T-helper 1 cell treated with Interleukin-12 subunit alpha and Interleukin-12 subunit beta and Interleukin-4 antibody, amounts not matched to agents 30 μg/mL and 1 μg/mL, for 36 hours (primary cell): ENCODE results near the gene DNER.
"Not testable (repeated sequence)": the region's sequence is repeated elsewhere in the genome, so short reads cannot be mapped to it uniquely, and the experiment has no call there.

ENCODE experiments used
- H3K27ac Mint-ChIP-seq: one replicate; pipeline ENCODE4 v1.8.0; 2021; ENCODE audit warnings: mild to moderate bottlenecking, mixed read lengths
- H3K27me3 Mint-ChIP-seq: one replicate; pipeline ENCODE4 v1.8.0; 2021; ENCODE audit warnings: low read depth, mixed read lengths
- H3K36me3 Mint-ChIP-seq: one replicate; pipeline ENCODE4 v1.8.0; 2021; ENCODE audit warnings: low read depth, mixed read lengths
- H3K4me1 Mint-ChIP-seq: one replicate; pipeline ENCODE4 v1.8.0; 2021; ENCODE audit warnings: low read depth, mixed read lengths
- H3K4me3 Mint-ChIP-seq: one replicate; pipeline ENCODE4 v1.8.0; 2021; ENCODE audit warnings: mild to moderate bottlenecking, moderate library complexity, mixed read lengths
- H3K9me3 Mint-ChIP-seq: one replicate; pipeline ENCODE4 v1.8.0; 2021; ENCODE audit warnings: mixed read lengths

DNER gene

GRCh38 chr2:229726643-229727042, 12.3 kb upstream of the DNER start:
- H3K27me3 Mint-ChIP-seq = peaks cover 26% of the 10 kb centered on the region
- H3K27ac Mint-ChIP-seq = no peak overlapping the region
- H3K36me3 Mint-ChIP-seq = no peaks in the 10 kb centered on the region
- H3K4me1 Mint-ChIP-seq = peaks cover 4% of the 10 kb centered on the region
- H3K4me3 Mint-ChIP-seq = no peak overlapping the region
- no peaks in the 10 kb centered on the region for H3K9me3 Mint-ChIP-seq

GRCh38 chr2:229725716-229726574, 11.6 kb upstream of the DNER start:
- H3K4me3 Mint-ChIP-seq = no peak overlapping the region
- no peaks in the 10 kb centered on the region for H3K36me3 Mint-ChIP-seq
- no peak overlapping the region for H3K27ac Mint-ChIP-seq
- peaks cover 26% of the 10 kb centered on the region for H3K27me3 Mint-ChIP-seq
- peaks cover 4% of the 10 kb centered on the region for H3K4me1 Mint-ChIP-seq
- no peaks in the 10 kb centered on the region for H3K9me3 Mint-ChIP-seq

GRCh38 chr2:229723192-229723591, 8.8 kb upstream of the DNER start:
- H3K27ac Mint-ChIP-seq, H3K4me3 Mint-ChIP-seq, H3K4me1 Mint-ChIP-seq, H3K36me3 Mint-ChIP-seq, H3K9me3 Mint-ChIP-seq: not testable (repeated sequence)
- H3K27me3 Mint-ChIP-seq = peaks cover 32% of the 10 kb centered on the region

- Mint-ChIP-seq H3K36me3 (no peaks in the 10 kb centered on the region), H3K9me3 (no peaks in the 10 kb centered on the region), H3K4me1 (peaks cover 8% of the 10 kb centered on the region), H3K27ac (no peak overlapping the region), H3K27me3 (peaks cover 63% of the 10 kb centered on the region), H3K4me3 (no peak overlapping the region)
Observed at GRCh38 chr2:229719926-229720647, 5.7 kb upstream of the DNER start.

GRCh38 chr2:229718057-229718456, 3.7 kb upstream of the DNER start:
- Mint-ChIP-seq H3K36me3 (no peaks in the 10 kb centered on the region), H3K4me1 (peaks cover 4% of the 10 kb centered on the region), H3K27ac (no peak overlapping the region), H3K27me3 (peaks cover 59% of the 10 kb centered on the region), H3K9me3 (no peaks in the 10 kb centered on the region), H3K4me3 (no peak overlapping the region)

- H3K4me3 Mint-ChIP-seq = no peak overlapping the region
Observed at GRCh38 chr2:229715895-229716507, 1.6 kb upstream of the DNER start.

GRCh38 chr2:229714736-229715541, 584 bp upstream of the DNER start:
- H3K4me1 Mint-ChIP-seq = peaks cover 4% of the 10 kb centered on the region
- H3K27me3 Mint-ChIP-seq = peaks cover 82% of the 10 kb centered on the region
- H3K4me3 Mint-ChIP-seq = no peak overlapping the region
- H3K27ac Mint-ChIP-seq = no peak overlapping the region
- no peaks in the 10 kb centered on the region for H3K36me3 Mint-ChIP-seq
- H3K9me3 Mint-ChIP-seq = no peaks in the 10 kb centered on the region

More at GRCh38 chr2:229715895-229716507, 1.6 kb upstream of the DNER start:
- Mint-ChIP-seq H3K9me3 (no peaks in the 10 kb centered on the region), H3K4me1 (peaks cover 4% of the 10 kb centered on the region), H3K27me3 (peaks cover 72% of the 10 kb centered on the region), H3K36me3 (no peaks in the 10 kb centered on the region), H3K27ac (no peak overlapping the region)

- Mint-ChIP-seq H3K4me1 (peaks cover 4% of the 10 kb centered on the region), H3K27ac (no peak overlapping the region), H3K9me3 (no peaks in the 10 kb centered on the region), H3K4me3 (no peak overlapping the region), H3K36me3 (no peaks in the 10 kb centered on the region), H3K27me3 (peaks cover 82% of the 10 kb centered on the region)
Observed at GRCh38 chr2:229713371-229714079, 830 bp downstream of the DNER start.

- no peaks in the 10 kb centered on the region for H3K9me3 Mint-ChIP-seq
- peaks cover 4% of the 10 kb centered on the region for H3K4me1 Mint-ChIP-seq
- no peak overlapping the region for H3K27ac Mint-ChIP-seq
- no peaks in the 10 kb centered on the region for H3K36me3 Mint-ChIP-seq
- H3K4me3 Mint-ChIP-seq = no peak overlapping the region
- H3K27me3 Mint-ChIP-seq = peaks cover 81% of the 10 kb centered on the region
Observed at GRCh38 chr2:229712136-229712535, 2.2 kb downstream of the DNER start.

- Mint-ChIP-seq H3K27ac (no peak overlapping the region), H3K4me1 (no peaks in the 10 kb centered on the region), H3K27me3 (peaks cover 60% of the 10 kb centered on the region), H3K4me3 (no peak overlapping the region), H3K9me3 (no peaks in the 10 kb centered on the region), H3K36me3 (no peaks in the 10 kb centered on the region)
Observed at GRCh38 chr2:229708335-229708734, 6.0 kb downstream of the DNER start.

GRCh38 chr2:229703909-229704630, 10.3 kb downstream of the DNER start:
- no peaks in the 10 kb centered on the region for H3K4me1 Mint-ChIP-seq
- no peak overlapping the region for H3K27ac Mint-ChIP-seq
- H3K27me3 Mint-ChIP-seq = peaks cover 23% of the 10 kb centered on the region
- no peaks in the 10 kb centered on the region for H3K36me3 Mint-ChIP-seq
- H3K9me3 Mint-ChIP-seq = no peaks in the 10 kb centered on the region
- H3K4me3 Mint-ChIP-seq = no peak overlapping the region

GRCh38 chr2:229701716-229702115, 12.6 kb downstream of the DNER start:
- H3K4me3 Mint-ChIP-seq = no peak overlapping the region
- no peaks in the 10 kb centered on the region for H3K4me1 Mint-ChIP-seq
- H3K36me3 Mint-ChIP-seq = no peaks in the 10 kb centered on the region
- peaks cover 10% of the 10 kb centered on the region for H3K27me3 Mint-ChIP-seq
- H3K27ac Mint-ChIP-seq = no peak overlapping the region
- no peaks in the 10 kb centered on the region for H3K9me3 Mint-ChIP-seq

GRCh38 chr2:229701062-229701461, 13.3 kb downstream of the DNER start:
- H3K27me3 Mint-ChIP-seq = peaks cover 10% of the 10 kb centered on the region

More at GRCh38 chr2:229701062-229701461, 13.3 kb downstream of the DNER start:
- Mint-ChIP-seq H3K36me3 (no peaks in the 10 kb centered on the region), H3K4me3 (no peak overlapping the region), H3K9me3 (no peaks in the 10 kb centered on the region), H3K27ac (no peak overlapping the region), H3K4me1 (no peaks in the 10 kb centered on the region)
